GM19035 (cell line): ENCODE data around the gene COL4A3.

Source experiments
- ATAC-seq: cut with Tn5 transposase; IDR thresholded peaks from one replicate; pipeline ENCODE4 v1.9.1; 2021; ENCODE audit not compliant: unreplicated experiment

The COL4A3 gene

GRCh38 chr2:227335713-227336112, 171.3 kb downstream of the COL4A3 start:
- no peak for ATAC-seq

DNA sequence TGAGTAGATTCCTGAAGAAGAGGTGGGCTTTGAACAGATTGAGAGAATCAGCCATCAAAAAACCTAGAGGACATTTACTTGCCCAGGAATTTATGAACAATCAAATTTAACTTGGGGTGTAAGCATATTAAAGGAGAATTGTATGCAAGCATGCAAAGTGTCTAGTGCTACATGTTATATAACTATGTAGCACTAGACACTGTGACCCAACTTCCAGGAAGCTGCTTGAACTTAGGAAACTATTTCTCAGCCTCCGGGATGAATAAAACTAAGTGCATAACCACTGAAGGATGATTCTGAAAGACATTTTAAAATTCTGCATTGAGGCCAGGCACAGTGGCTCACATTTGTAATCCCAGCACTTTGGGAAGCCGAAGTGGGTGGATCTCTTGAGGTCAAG, 173.0 kb downstream of the COL4A3 start:
- ATAC-seq: no peak

- ATAC-seq: no peak
Observed at GRCh38 chr2:227339098-227339599, 174.7 kb downstream of the COL4A3 start.

DNA sequence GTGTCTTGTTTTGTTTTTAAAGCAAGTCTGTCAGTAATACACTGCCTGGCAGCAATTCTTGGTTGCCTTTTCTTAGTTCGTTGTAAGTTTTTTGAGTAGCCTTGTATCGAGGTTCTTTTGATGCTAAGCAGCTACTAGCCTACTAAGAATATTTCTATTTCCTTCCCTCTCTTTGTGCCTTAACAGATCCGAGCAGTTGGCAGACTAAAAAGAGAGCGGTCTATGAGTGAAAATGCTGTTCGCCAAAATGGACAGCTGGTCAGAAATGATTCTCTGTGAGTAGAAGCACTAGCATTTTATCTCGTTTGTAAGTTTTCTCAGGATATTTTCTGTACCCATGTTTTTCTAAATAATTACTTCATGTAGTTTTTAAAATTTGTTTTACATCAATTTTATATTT, 175.7 kb downstream of the COL4A3 start:
- ATAC-seq: no peak

DNA sequence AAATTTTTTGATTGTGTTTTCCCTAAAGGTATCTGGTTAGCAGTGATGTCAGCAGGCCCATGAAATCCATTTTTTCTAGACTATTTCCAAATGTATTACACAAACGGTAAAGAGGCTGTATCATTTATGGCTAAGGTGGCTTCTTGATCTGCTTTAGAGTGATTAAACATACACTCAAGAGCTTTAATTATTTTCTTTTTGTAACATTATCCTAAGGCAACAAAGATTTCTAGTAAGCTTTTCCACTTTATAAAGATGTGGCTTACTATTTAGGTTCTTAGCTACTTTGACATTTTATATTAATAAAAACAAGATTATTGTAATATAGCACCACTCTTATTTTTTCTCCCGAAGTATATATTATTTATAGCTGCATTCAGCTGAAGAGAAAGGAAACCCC, 177.1 kb downstream of the COL4A3 start:
- no peak for ATAC-seq

DNA sequence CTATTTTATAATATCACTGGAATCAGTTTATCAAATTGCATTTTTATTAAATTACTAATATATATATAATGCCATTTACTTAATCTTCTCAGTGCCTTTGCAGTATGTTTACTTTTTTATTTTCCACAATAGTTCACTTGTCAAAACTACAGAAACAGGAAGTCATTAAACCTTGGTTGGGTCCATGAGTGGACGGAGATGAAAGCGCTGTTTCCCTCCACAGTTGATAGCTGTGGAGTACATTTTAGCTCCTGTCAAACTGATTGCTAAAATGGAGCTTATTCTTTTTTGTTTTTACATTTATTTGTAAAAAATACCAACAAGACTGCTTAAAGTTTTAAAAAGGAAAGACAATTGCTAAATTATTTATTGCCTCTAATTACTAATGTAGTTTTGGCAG, 179.8 kb downstream of the COL4A3 start:
- ATAC-seq: no peak

GRCh38 chr2:227347117-227347516, 182.7 kb downstream of the COL4A3 start:
- no peak for ATAC-seq

- no peak for ATAC-seq
Observed at GRCh38 chr2:227348324-227348723, 183.9 kb downstream of the COL4A3 start.

GRCh38 chr2:227349989-227350612, 185.7 kb downstream of the COL4A3 start:
- ATAC-seq: no peak

- ATAC-seq: peak; percentile 69
Observed at GRCh38 chr2:227351639-227352038, 187.2 kb downstream of the COL4A3 start.

GRCh38 chr2:227360351-227360750, 195.9 kb downstream of the COL4A3 start:
- no peak for ATAC-seq

DNA sequence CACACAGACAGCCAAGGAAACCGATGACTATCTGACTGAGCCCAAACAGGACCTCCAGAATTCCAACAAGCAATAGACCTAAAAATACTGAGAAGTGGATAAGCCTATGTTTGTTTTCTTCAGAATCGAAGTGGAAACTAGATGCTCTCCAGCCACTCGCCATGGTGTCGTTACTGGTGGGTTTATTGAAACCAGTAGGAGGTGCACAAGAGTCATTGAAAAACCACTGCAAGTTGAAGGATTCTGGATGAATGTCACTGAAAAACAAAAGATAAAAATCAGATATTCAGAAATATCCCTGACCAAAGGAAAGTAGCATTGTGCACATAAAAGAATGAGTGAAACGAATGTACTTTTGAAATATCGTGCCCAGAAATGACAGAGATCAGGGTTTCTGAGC, 199.3 kb downstream of the COL4A3 start:
- ATAC-seq: no peak
